D721Med (cell line): ENCODE results near the gene FAM53A.

Source experiments
- DNase-seq: peaks from one replicate; pipeline ENCODE4 v3.0.0; 2011; ENCODE audit warnings: low spot score; ENCODE audit not compliant: insufficient read length
- FAIRE-seq: peaks from 2 replicates; lab custom pipeline; 2011; peaks lifted over from hg19 to GRCh38; lab: Jason Lieb, UNC
- CTCF ChIP-seq: IDR thresholded peaks from 2 replicates; pipeline ENCODE4 v1.5.1; 2012; ENCODE audit warnings: mild to moderate bottlenecking, control low read depth; ENCODE audit not compliant: insufficient read depth; ENCODE audit errors: missing control alignments

The FAM53A gene

GRCh38 chr4:1715002-1715758 is 31.1 kb upstream of the FAM53A start:
- FAIRE-seq = no peak
- TF ChIP-seq CTCF = no peak

GRCh38 chr4:1714303-1715001 is 30.3 kb upstream of the FAM53A start:
- FAIRE-seq = no peak
- no peak for DNase-seq
- TF ChIP-seq CTCF = no peak

More at GRCh38 chr4:1715002-1715758, 31.1 kb upstream of the FAM53A start:
- no peak for DNase-seq

- FAIRE-seq = no peak
- TF ChIP-seq CTCF = no peak
- DNase-seq = no peak
These were observed 29.1 kb upstream of the FAM53A start for GRCh38 chr4:1713003-1713851.

GRCh38 chr4:1712216-1713002 is 28.3 kb upstream of the FAM53A start, which contains the start of gene SLBP:
TSS of gene SLBP (minus strand) at chr4:1712319. CDS start at chr4:1712188, 131 bp downstream.
- DNase-seq (peak; percentile 96), FAIRE-seq (no peak)
- no peak for TF ChIP-seq CTCF

- FAIRE-seq = no peak
- no peak for DNase-seq
- TF ChIP-seq CTCF = no peak
These were observed 27.6 kb upstream of the FAM53A start for GRCh38 chr4:1711571-1712215.

- FAIRE-seq = no peak
- no peak for TF ChIP-seq CTCF
- DNase-seq = no peak
These were observed 27.0 kb upstream of the FAM53A start for GRCh38 chr4:1711055-1711570.
